ENCODE measurements around the gene ALG1. TPM values are rescaled to one million over a fixed set of nuclear protein-coding genes. Genes with fewer than 3 reads are reported as not detected.

The ALG1 gene
- total RNA-seq (ENCODE audit: insufficient read depth, low replicate concordance) = 20.2 TPM

GRCh38 chr16:5071681-5072333, at the start of gene ALG1:
Gene ALG1, plus strand, starts transcription at chr16:5071843. Its CDS starts 7 bp downstream, at chr16:5071850.
- peak; percentile 92 for DNase-seq (ENCODE audit: low spot score)

- no peak for DNase-seq (ENCODE audit: low spot score)
Observed at GRCh38 chr16:5022521-5022920, 49.1 kb upstream of the ALG1 start.

GRCh38 chr16:5024632-5025031, 47.0 kb upstream of the ALG1 start:
- no peak for DNase-seq (ENCODE audit: low spot score)

- DNase-seq (ENCODE audit: low spot score) = no peak
Observed at GRCh38 chr16:5025171-5025632, 46.4 kb upstream of the ALG1 start.

GRCh38 chr16:5026664-5027063, 45.0 kb upstream of the ALG1 start:
- DNase-seq (ENCODE audit: low spot score) = no peak

GRCh38 chr16:5027086-5027485, 44.6 kb upstream of the ALG1 start:
- no peak for DNase-seq (ENCODE audit: low spot score)

- no peak for DNase-seq (ENCODE audit: low spot score)
Observed at GRCh38 chr16:5027575-5028235, 43.9 kb upstream of the ALG1 start.

GRCh38 chr16:5028950-5029475, 42.6 kb upstream of the ALG1 start:
- no peak for DNase-seq (ENCODE audit: low spot score)

- DNase-seq (ENCODE audit: low spot score) = no peak
Observed at GRCh38 chr16:5030251-5030870, 41.3 kb upstream of the ALG1 start.

GRCh38 chr16:5031601-5032000, 40.0 kb upstream of the ALG1 start:
- DNase-seq (ENCODE audit: low spot score) = no peak

- no peak for DNase-seq (ENCODE audit: low spot score)
Observed at GRCh38 chr16:5032748-5033167, 38.9 kb upstream of the ALG1 start.

- DNase-seq (ENCODE audit: low spot score) = peak; percentile 87
Observed at GRCh38 chr16:5033256-5034166, 38.1 kb upstream of the ALG1 start, which contains the start of gene NAGPA. Gene NAGPA, minus strand, starts transcription at chr16:5033935. Its CDS starts 21 bp downstream, at chr16:5033914.

GRCh38 chr16:5034167-5034523, 37.5 kb upstream of the ALG1 start:
- DNase-seq (ENCODE audit: low spot score) = no peak

- DNase-seq (ENCODE audit: low spot score) = no peak
Observed at GRCh38 chr16:5035909-5036227, 35.8 kb upstream of the ALG1 start.

- no peak for DNase-seq (ENCODE audit: low spot score)
Observed at GRCh38 chr16:5036228-5037156, 35.2 kb upstream of the ALG1 start.

GRCh38 chr16:5040451-5040850, 31.2 kb upstream of the ALG1 start:
- DNase-seq (ENCODE audit: low spot score) = no peak

GRCh38 chr16:5041600-5042133, 30.0 kb upstream of the ALG1 start:
- DNase-seq (ENCODE audit: low spot score) = no peak

GRCh38 chr16:5042574-5043171, 29.0 kb upstream of the ALG1 start:
- DNase-seq (ENCODE audit: low spot score) = no peak

GRCh38 chr16:5044011-5044540, 27.6 kb upstream of the ALG1 start:
- DNase-seq (ENCODE audit: low spot score) = no peak

Measured in umbilical cord (tissue), 2 donors.